ENCODE results near the gene YRDC. TPM values are rescaled to one million over a fixed set of nuclear protein-coding genes. Genes with fewer than 3 reads are reported as not detected.

YRDC gene
- 18.0 and 24.0 TPM in 2 replicates for total RNA-seq

DNA sequence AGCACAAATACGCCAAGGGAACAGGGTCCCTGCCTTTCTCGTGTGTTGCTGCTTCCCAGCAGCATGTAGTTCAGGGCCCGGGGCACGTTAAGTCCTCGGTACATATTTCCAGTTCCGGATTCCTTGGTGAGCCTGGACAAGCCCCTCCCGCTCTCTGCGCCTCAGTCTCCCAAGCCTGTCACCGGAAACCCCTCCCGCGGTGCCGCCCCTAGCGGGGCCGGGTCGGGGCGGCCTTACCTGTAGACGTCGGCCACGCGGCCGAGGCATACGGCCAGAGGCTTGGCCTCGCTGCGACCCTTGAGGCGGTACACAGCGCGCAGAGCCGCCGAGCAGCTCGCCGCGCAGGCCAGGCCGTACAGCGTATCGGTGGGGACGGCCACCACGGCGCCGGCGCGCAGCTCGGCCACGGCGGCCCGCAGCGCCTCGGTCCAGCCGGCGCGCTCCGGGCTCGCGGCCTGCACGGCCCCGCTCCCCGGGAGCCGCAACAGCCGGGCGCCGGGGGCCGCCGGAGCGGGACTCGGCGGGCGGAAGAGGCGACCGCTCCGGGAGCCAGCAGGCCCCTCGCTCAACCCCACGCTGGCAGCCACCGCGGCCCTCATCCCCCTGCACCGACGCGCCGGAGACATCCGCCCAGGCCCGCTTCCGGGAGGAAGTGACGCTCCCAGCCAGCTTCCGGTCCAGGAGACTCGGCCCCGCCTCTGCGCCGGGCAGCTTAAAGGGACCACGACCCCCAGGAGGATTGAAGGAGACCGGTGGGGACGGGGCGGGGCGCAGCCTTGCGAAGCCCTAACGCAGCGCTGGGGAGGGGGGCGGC lies at the start of gene YRDC, which contains the start of gene C1orf122:
Gene YRDC (minus strand): TSS at position 654 of the 814 bp plus-strand sequence. CDS start 28 bp downstream, at position 626.
Gene C1orf122 (plus strand): TSS at position 236 of the 814 bp plus-strand sequence. CDS start 615 bp downstream, outside the sequence.

GRCh38 chr1:37793773-37794371 lies 14.1 kb downstream of the YRDC start, which contains the start of gene MANEAL:
Gene MANEAL (plus strand): TSS chr1:37793847. CDS start chr1:37794183, 336 bp downstream.

DNA sequence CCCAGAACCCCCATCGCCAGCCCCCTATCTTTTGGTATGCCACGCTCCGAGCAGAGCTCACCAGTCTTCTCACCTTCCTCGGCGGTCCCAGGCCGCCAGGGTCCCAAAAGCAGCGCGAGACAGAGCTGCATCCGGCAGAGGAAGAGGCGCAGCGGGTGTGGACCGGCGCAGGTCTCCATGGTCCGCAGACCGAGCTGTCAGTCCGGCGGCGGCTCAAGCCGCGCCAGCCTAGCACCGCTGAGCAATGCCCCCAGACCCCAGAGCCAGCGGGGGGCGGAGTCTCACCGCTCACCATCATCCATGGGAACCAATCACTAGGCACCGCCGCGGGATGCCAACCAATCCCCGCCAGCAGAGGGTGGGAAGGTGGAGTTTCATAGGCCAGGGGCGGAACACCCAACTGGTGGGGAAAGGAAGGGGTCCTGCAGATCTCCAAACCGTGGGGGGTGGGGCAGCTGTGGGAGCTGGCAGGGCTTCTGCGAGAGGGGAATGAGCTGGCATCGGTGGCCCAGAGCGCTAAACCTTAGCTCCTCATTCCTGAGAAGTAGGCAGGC lies 43.0 kb downstream of the YRDC start, which contains the start of gene EPHA10:
Gene EPHA10 (minus strand): TSS at position 233 of the 554 bp plus-strand sequence. CDS start 54 bp downstream, at position 179.

Other genes starting within 250 kb of the YRDC start
- gene GNL2, start 212.3 kb downstream of the YRDC start, total RNA-seq, result 23.2 and 40.1 TPM in 2 replicates
- gene RSPO1, start 173.3 kb downstream of the YRDC start, total RNA-seq, result under 0.01 and 0.08 TPM in 2 replicates
- gene CDCA8, start 115.7 kb downstream of the YRDC start, total RNA-seq, result 6.2 and 17.8 TPM in 2 replicates
- not detected in 2 replicates for gene EPHA10, start 43.1 kb downstream of the YRDC start, total RNA-seq
- gene MANEAL, start 14.4 kb downstream of the YRDC start, total RNA-seq, result not detected in 2 replicates
- gene C1orf122, start 418 bp downstream of the YRDC start, total RNA-seq, result 80.5 and 105 TPM in 2 replicates
- gene MTF1, start 51.4 kb upstream of the YRDC start, total RNA-seq, result 2.3 and 3.4 TPM in 2 replicates
- gene INPP5B, start 138.8 kb upstream of the YRDC start, total RNA-seq, result 15.0 and 19.2 TPM in 2 replicates
- 44.2 and 58.6 TPM in 2 replicates for gene SF3A3, start 181.8 kb upstream of the YRDC start, total RNA-seq
- gene FHL3, start 197.3 kb upstream of the YRDC start, total RNA-seq, result 56.8 and 105 TPM in 2 replicates
- gene UTP11, start 204.5 kb upstream of the YRDC start, total RNA-seq, result 47.3 and 56.9 TPM in 2 replicates
- not detected in 2 replicates for gene POU3F1, start 238.6 kb upstream of the YRDC start, total RNA-seq